ENCODE results near the gene TIFAB. TPM values are rescaled to one million over a fixed set of nuclear protein-coding genes. Genes with fewer than 3 reads are reported as not detected.
"Not testable (repeated sequence)": the region's sequence is repeated elsewhere in the genome, so short reads cannot be mapped to it uniquely, and the experiment has no call there.

The TIFAB gene
- total RNA-seq (not detected), polyA plus RNA-seq (not detected)

GRCh38 chr5:135452321-135453030 lies at the start of gene TIFAB:
Gene TIFAB, minus strand, starts transcription at chr5:135452351. Its CDS starts 2,412 bp downstream, at chr5:135449939.
- no peak within 1 kb of the TSS for H3K27ac ChIP-seq (ENCODE audit: insufficient read depth, low read length, poor library complexity, severe bottlenecking)
- no peaks in the 10 kb centered on the region for H3K9me3 ChIP-seq (ENCODE audit: control insufficient read depth in 2 of 2, low read length in 2 of 2)
- DNase-seq = no peak
- Mint-ChIP-seq H3K36me3 (no peaks in the 10 kb centered on the region), H3K4me1 (no peaks in the 10 kb centered on the region), H3K9me3 (no peaks in the 10 kb centered on the region), H3K27me3 (peaks cover 27% of the 10 kb centered on the region), H3K4me3 (no peak within 1 kb of the TSS), H3K27ac (no peak within 1 kb of the TSS)
- H3K27me3 ChIP-seq (ENCODE audit: control insufficient read depth, insufficient read depth, low read length) = peaks cover 2% of the 10 kb centered on the region
- no peak within 1 kb of the TSS for H3K4me3 ChIP-seq (ENCODE audit: low read depth, low read length)
- no peak for ATAC-seq (ENCODE audit: low read depth in 2 of 2)
- H3K36me3 ChIP-seq (ENCODE audit: control insufficient read depth, insufficient read depth, low read length) = no peaks in the 10 kb centered on the region
- no peaks in the 10 kb centered on the region for H3K4me1 ChIP-seq (ENCODE audit: control insufficient read depth, insufficient read depth, low read length, poor library complexity, severe bottlenecking)

DNA sequence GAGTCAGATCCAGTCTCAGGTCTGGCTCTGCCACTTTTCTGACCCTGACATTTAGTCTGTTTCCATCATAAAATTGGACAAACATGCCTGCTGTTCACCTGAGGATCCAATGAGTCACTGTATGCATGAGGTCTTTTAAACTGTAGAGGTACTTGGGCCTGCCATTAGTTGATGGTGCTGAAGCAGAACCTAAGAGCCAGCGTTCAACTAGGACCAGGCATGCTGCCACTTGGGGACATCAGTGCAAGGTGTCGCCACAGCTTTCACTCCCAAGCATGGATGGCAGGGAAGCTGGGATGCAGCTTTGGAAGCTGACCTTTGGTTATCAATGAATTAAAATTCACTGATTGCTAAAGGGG lies 46.5 kb upstream of the TIFAB start:
- DNase-seq = no peak

GRCh38 chr5:135497971-135498636 lies 46.0 kb upstream of the TIFAB start:
- Mint-ChIP-seq H3K9me3 (peaks cover 0 to 2% (median 0%) of the 10 kb centered on the region in 7 donors), H3K27me3 (peaks cover 20% of the 10 kb centered on the region), H3K36me3 (no peaks in the 10 kb centered on the region), H3K4me3 (no peak overlapping the region), H3K4me1 (no peaks in the 10 kb centered on the region), H3K27ac (no peak overlapping the region)
- no peak overlapping the region for H3K4me3 ChIP-seq (ENCODE audit: low read depth, low read length)
- H3K36me3 ChIP-seq (ENCODE audit: control insufficient read depth, insufficient read depth, low read length) = no peaks in the 10 kb centered on the region
- H3K27me3 ChIP-seq (ENCODE audit: control insufficient read depth, insufficient read depth, low read length) = peaks cover 2% of the 10 kb centered on the region
- no peak for DNase-seq
- H3K4me1 ChIP-seq (ENCODE audit: control insufficient read depth, insufficient read depth, low read length, poor library complexity, severe bottlenecking) = no peaks in the 10 kb centered on the region
- H3K9me3 ChIP-seq (ENCODE audit: control insufficient read depth in 2 of 2, low read length in 2 of 2) = no peaks in the 10 kb centered on the region
- no peak overlapping the region for H3K27ac ChIP-seq (ENCODE audit: insufficient read depth, low read length, poor library complexity, severe bottlenecking)
- no peak for ATAC-seq (ENCODE audit: low read depth in 2 of 2)

More for the DNA sequence above, 46.5 kb upstream of the TIFAB start:
- Histone ChIP-seq H3K4me3 (ENCODE audit: low read depth, low read length) (no peak overlapping the region), H3K27me3 (ENCODE audit: control insufficient read depth, insufficient read depth, low read length) (peaks cover 2% of the 10 kb centered on the region), H3K4me1 (ENCODE audit: control insufficient read depth, insufficient read depth, low read length, poor library complexity, severe bottlenecking) (no peaks in the 10 kb centered on the region), H3K27ac (ENCODE audit: insufficient read depth, low read length, poor library complexity, severe bottlenecking) (no peak overlapping the region), H3K9me3 (ENCODE audit: control insufficient read depth in 2 of 2, low read length in 2 of 2) (no peaks in the 10 kb centered on the region), H3K36me3 (ENCODE audit: control insufficient read depth, insufficient read depth, low read length) (no peaks in the 10 kb centered on the region)
- H3K9me3 Mint-ChIP-seq = peaks cover 0 to 2% (median 0%) of the 10 kb centered on the region in 7 donors
- peaks cover 23% of the 10 kb centered on the region for H3K27me3 Mint-ChIP-seq
- no peaks in the 10 kb centered on the region for H3K36me3 Mint-ChIP-seq
- ATAC-seq (ENCODE audit: low read depth in 2 of 2) = no peak
- H3K4me1 Mint-ChIP-seq = no peaks in the 10 kb centered on the region
- no peak overlapping the region for H3K4me3 Mint-ChIP-seq
- H3K27ac Mint-ChIP-seq = no peak overlapping the region

GRCh38 chr5:135495531-135495930 lies 43.4 kb upstream of the TIFAB start:
- not testable (repeated sequence) for H3K4me1 Mint-ChIP-seq; DNase-seq; H3K27ac Mint-ChIP-seq; H3K4me3 ChIP-seq (ENCODE audit: low read depth, low read length); H3K36me3 ChIP-seq (ENCODE audit: control insufficient read depth, insufficient read depth, low read length); H3K36me3 Mint-ChIP-seq; H3K9me3 ChIP-seq (ENCODE audit: control insufficient read depth in 2 of 2, low read length in 2 of 2); H3K4me1 ChIP-seq (ENCODE audit: control insufficient read depth, insufficient read depth, low read length, poor library complexity, severe bottlenecking); H3K9me3 Mint-ChIP-seq; H3K4me3 Mint-ChIP-seq; ATAC-seq (ENCODE audit: low read depth in 2 of 2); H3K27ac ChIP-seq (ENCODE audit: insufficient read depth, low read length, poor library complexity, severe bottlenecking)
- peaks cover 12% of the 10 kb centered on the region for H3K27me3 ChIP-seq (ENCODE audit: control insufficient read depth, insufficient read depth, low read length)
- H3K27me3 Mint-ChIP-seq = peaks cover 31% of the 10 kb centered on the region

DNA sequence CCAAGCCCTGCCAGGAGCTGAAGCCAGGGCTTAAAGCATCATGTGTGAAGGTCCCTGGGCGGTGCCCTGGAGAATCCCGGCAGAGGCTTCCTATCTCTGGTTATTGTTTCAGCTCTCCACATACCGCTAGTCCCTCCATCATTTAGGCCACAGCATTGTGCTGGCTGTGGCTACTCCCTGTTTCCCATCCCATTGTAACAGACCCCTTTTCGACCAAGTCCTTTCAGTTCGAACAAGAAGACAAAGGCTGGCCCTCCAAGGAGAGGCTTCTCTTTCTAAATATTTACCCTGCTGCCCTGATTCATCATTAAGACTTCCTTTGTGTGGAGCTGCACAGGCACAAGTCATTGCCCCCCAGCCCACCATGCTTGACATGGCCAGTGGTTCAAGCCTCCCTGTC lies 42.0 kb upstream of the TIFAB start:
- H3K4me1 Mint-ChIP-seq = peaks cover 0 to 5% (median 0%) of the 10 kb centered on the region in 4 donors
- H3K27me3 ChIP-seq (ENCODE audit: control insufficient read depth, insufficient read depth, low read length) = peaks cover 12% of the 10 kb centered on the region
- H3K4me3 Mint-ChIP-seq = no peak overlapping the region

GRCh38 chr5:135493406-135494180 lies 41.4 kb upstream of the TIFAB start:
- peaks cover 0 to 6% (median 0%) of the 10 kb centered on the region in 4 donors for H3K4me1 Mint-ChIP-seq
- peaks cover 0 to 2% (median 0%) of the 10 kb centered on the region in 7 donors for H3K9me3 Mint-ChIP-seq
- Histone ChIP-seq H3K4me1 (ENCODE audit: control insufficient read depth, insufficient read depth, low read length, poor library complexity, severe bottlenecking) (no peaks in the 10 kb centered on the region), H3K27me3 (ENCODE audit: control insufficient read depth, insufficient read depth, low read length) (peaks cover 12% of the 10 kb centered on the region), H3K36me3 (ENCODE audit: control insufficient read depth, insufficient read depth, low read length) (no peaks in the 10 kb centered on the region), H3K4me3 (ENCODE audit: low read depth, low read length) (no peak overlapping the region), H3K9me3 (ENCODE audit: control insufficient read depth in 2 of 2, low read length in 2 of 2) (no peaks in the 10 kb centered on the region), H3K27ac (ENCODE audit: insufficient read depth, low read length, poor library complexity, severe bottlenecking) (no peak overlapping the region)
- H3K27ac Mint-ChIP-seq = no peak overlapping the region
- DNase-seq (no peak), ATAC-seq (ENCODE audit: low read depth in 2 of 2) (no peak)
- H3K27me3 Mint-ChIP-seq = peaks cover 44% of the 10 kb centered on the region
- no peaks in the 10 kb centered on the region for H3K36me3 Mint-ChIP-seq
- H3K4me3 Mint-ChIP-seq = no peak overlapping the region

More for the DNA sequence above, 42.0 kb upstream of the TIFAB start:
- H3K9me3 Mint-ChIP-seq = peaks cover 0 to 2% (median 0%) of the 10 kb centered on the region in 7 donors
- ATAC-seq (ENCODE audit: low read depth in 2 of 2) (no peak), DNase-seq (no peak)
- no peaks in the 10 kb centered on the region for H3K36me3 Mint-ChIP-seq
- no peaks in the 10 kb centered on the region for H3K9me3 ChIP-seq (ENCODE audit: control insufficient read depth in 2 of 2, low read length in 2 of 2)
- no peak overlapping the region for H3K27ac Mint-ChIP-seq
- H3K4me3 ChIP-seq (ENCODE audit: low read depth, low read length) = no peak overlapping the region
- H3K27me3 Mint-ChIP-seq = peaks cover 42% of the 10 kb centered on the region
- no peaks in the 10 kb centered on the region for H3K36me3 ChIP-seq (ENCODE audit: control insufficient read depth, insufficient read depth, low read length)
- H3K27ac ChIP-seq (ENCODE audit: insufficient read depth, low read length, poor library complexity, severe bottlenecking) = no peak overlapping the region
- H3K4me1 ChIP-seq (ENCODE audit: control insufficient read depth, insufficient read depth, low read length, poor library complexity, severe bottlenecking) = no peaks in the 10 kb centered on the region

- no peak overlapping the region for H3K27ac ChIP-seq (ENCODE audit: insufficient read depth, low read length, poor library complexity, severe bottlenecking)
- no peaks in the 10 kb centered on the region for H3K4me1 ChIP-seq (ENCODE audit: control insufficient read depth, insufficient read depth, low read length, poor library complexity, severe bottlenecking)
- Mint-ChIP-seq H3K36me3 (no peaks in the 10 kb centered on the region), H3K27me3 (peaks cover 56% of the 10 kb centered on the region), H3K4me1 (peaks cover 0 to 9% (median 1%) of the 10 kb centered on the region in 4 donors), H3K9me3 (peaks cover 0 to 2% (median 0%) of the 10 kb centered on the region in 7 donors), H3K4me3 (no peak overlapping the region), H3K27ac (no peak overlapping the region)
- ATAC-seq (ENCODE audit: low read depth in 2 of 2) (no peak), DNase-seq (no peak)
- H3K27me3 ChIP-seq (ENCODE audit: control insufficient read depth, insufficient read depth, low read length) = peaks cover 18% of the 10 kb centered on the region
- H3K4me3 ChIP-seq (ENCODE audit: low read depth, low read length) = no peak overlapping the region
- H3K36me3 ChIP-seq (ENCODE audit: control insufficient read depth, insufficient read depth, low read length) = no peaks in the 10 kb centered on the region
- no peaks in the 10 kb centered on the region for H3K9me3 ChIP-seq (ENCODE audit: control insufficient read depth in 2 of 2, low read length in 2 of 2)
These were observed 40.1 kb upstream of the TIFAB start for GRCh38 chr5:135492319-135492626.
